Fibroblast of villous mesenchyme (primary cell): Measurements from ENCODE around the gene SCYGR6. TPM values are rescaled to one million over a fixed set of nuclear protein-coding genes. Genes with fewer than 3 reads are reported as not detected.
A peak's percentile ranks its signal among the peaks of the same experiment; 100 is the strongest.
"Not testable (repeated sequence)": the region's sequence is repeated elsewhere in the genome, so short reads cannot be mapped to it uniquely, and the experiment has no call there.

Experiments used
- DNase-seq: peaks from one replicate; pipeline ENCODE4 v3.0.0-alpha.2; 2010; ENCODE audit warnings: low read depth
- H3K4me3 ChIP-seq: 2 replicates; pipeline ENCODE4 v1.5.1; 2011; ENCODE audit warnings: low read depth, mild to moderate bottlenecking, low read length
- CTCF ChIP-seq: IDR thresholded peaks from 2 replicates; pipeline ENCODE4 v1.5.1; 2012; ENCODE audit warnings: low read depth, mild to moderate bottlenecking, low read length; ENCODE audit not compliant: insufficient read depth
- total RNA-seq: library from RNA; depleted of rRNA; stranded (reverse); fragments of >200 nt; gene quantifications from 2 replicates; pipeline ENCODE4 v1.2.3, GENCODE V29; 2012

SCYGR6 gene
- total RNA-seq, 1 donor: not detected

GRCh38 chr2:227765788-227766372 lies 41.3 kb upstream of the SCYGR6 start:
- DNase-seq: no peak
- H3K4me3 ChIP-seq: no peak overlapping the region
- no peak for TF ChIP-seq CTCF

GRCh38 chr2:227761740-227762476 lies 37.4 kb upstream of the SCYGR6 start:
- no peak for TF ChIP-seq CTCF
- H3K4me3 ChIP-seq: no peak overlapping the region
- peak; percentile 71 for DNase-seq

DNA sequence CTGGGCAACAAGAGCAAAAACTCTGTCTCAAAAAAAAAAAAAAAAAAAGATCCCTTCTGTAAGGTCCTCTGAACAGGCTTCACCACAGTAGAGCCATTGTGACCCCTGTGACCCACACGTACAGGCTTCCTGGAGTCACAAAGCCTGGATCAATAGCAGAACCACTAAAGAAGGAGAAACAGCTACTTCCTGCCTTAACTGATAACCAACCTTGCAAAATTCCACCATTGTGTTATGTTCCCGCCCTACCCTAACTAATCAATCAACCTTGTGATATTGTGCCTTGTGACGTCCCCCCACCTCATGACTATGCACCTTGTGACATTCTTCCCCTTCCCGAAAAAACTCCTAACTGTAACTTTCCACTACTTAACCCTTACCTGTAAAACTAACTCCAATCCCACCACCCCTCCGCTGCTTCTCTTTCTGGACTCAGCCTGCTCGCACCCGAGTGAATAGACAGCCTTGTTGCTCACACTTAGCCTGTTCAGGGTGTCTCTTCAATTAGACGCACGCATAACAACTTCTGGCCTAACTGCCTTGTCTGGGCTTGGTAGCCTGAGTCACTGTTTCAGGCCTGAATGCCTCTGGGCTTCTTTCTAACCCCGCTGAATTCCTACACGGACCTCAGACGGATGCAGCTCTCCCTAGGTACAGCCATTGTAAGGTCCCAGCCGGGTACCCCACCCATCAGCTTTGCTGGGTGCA lies 35.0 kb upstream of the SCYGR6 start:
- H3K4me3 ChIP-seq: no peak overlapping the region
- TF ChIP-seq CTCF: no peak
- no peak for DNase-seq

DNA sequence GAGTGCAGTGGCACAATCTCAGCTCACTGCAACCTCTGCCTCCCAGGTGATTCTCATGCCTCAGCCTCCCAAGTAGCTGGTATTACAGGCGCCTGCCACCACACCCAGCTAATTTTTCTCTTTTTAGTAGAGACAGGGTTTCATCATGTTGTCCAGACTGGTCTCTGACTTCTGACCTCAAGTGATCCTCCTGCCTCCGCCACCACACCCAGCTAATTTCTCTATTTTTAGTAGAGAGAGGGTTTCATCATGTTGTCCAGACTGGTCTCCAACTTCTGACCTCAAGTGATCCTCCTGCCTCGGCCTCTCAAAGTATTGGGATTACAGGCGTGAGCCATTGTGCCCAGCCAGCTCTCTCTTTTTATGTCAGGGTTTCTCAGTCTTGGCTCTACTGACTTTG lies 31.7 kb upstream of the SCYGR6 start:
- H3K4me3 ChIP-seq, DNase-seq: not testable (repeated sequence)

DNA sequence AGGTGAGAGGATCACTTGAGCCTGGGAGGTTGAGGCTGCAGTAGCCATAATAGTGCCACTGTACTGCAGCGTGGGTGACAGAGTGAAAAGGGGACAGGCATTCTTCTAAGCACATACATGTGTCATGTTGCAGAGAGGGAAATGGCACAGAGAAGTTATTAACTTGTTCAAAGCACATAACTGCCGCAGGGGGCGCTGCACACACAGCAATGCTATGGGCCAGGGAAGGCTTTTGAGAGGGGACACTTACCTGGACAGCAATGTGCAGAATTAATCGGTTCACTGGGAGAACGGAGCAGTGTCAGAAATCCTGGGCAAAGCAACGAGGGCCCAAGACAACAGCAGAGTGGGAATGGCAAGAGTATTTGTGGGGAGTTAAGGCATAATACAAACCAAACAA lies 23.5 kb upstream of the SCYGR6 start:
- no peak for DNase-seq
- no peak overlapping the region for H3K4me3 ChIP-seq
- TF ChIP-seq CTCF: peak; percentile 49

GRCh38 chr2:227745594-227745993 lies 21.0 kb upstream of the SCYGR6 start, which contains the start of gene SCYGR8:
SCYGR8 (plus strand) TSS chr2:227745894; CDS start chr2:227745894, 0 bp downstream.
- no peak within 1 kb of the TSS for H3K4me3 ChIP-seq
- TF ChIP-seq CTCF: no peak
- no peak for DNase-seq

DNA sequence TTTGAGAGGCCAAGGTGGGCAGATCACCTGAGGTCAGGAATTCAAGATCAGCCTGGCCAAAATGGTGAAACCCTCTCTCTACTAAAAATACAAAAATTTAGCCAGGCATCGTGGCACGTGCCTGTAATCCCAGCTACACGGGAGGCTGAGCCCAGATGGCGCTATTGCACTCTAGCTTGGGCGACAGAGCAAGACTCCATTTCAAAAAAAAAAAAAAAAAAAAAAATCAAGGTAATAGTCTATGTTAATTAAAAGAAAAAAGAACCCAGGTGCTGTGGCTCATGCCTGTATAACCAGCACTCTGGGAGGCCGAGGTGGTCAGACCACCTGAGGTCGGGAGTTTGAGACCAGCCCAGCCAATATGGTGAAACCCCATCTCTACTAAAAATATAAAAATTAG lies 16.1 kb upstream of the SCYGR6 start:
- H3K4me3 ChIP-seq, DNase-seq: not testable (repeated sequence)
- TF ChIP-seq CTCF: peak; percentile 15
